Measurements from ENCODE around the gene NAALADL2. TPM values are rescaled to one million over a fixed set of nuclear protein-coding genes. Genes with fewer than 3 reads are reported as not detected.
"Not testable (repeated sequence)": the region's sequence is repeated elsewhere in the genome, so short reads cannot be mapped to it uniquely, and the experiment has no call there.

NAALADL2 gene
- total RNA-seq, 2 experiments from 2014 or later: 0.27 TPM; not detected in 1

- no peak for ATAC-seq
- Mint-ChIP-seq H3K27ac (no peak overlapping the region), H3K27me3 (no peaks in the 10 kb centered on the region), H3K9me3 (ENCODE audit: low read depth) (peaks cover 6% of the 10 kb centered on the region), H3K36me3 (ENCODE audit: low read depth) (no peaks in the 10 kb centered on the region), H3K4me1 (no peaks in the 10 kb centered on the region), H3K4me3 (no peak overlapping the region)
- peak; percentile 8 for DNase-seq
- ChIA-PET POLR2A (no interaction called here), CTCF (no interaction called here)
- intact Hi-C loops (cut with DNase I, micrococcal nuclease): no loop called here
Measured at GRCh38 chr3:175121225-175121624, 262.1 kb downstream of the NAALADL2 start.

- POLR2A ChIA-PET: no interaction called here
- ATAC-seq: no peak
- Mint-ChIP-seq H3K36me3 (ENCODE audit: low read depth) (no peaks in the 10 kb centered on the region), H3K4me3 (no peak overlapping the region), H3K4me1 (no peaks in the 10 kb centered on the region), H3K27ac (no peak overlapping the region), H3K9me3 (ENCODE audit: low read depth) (peaks cover 4% of the 10 kb centered on the region), H3K27me3 (no peaks in the 10 kb centered on the region)
- CTCF ChIA-PET: no interaction called here
- no peak for DNase-seq
- intact Hi-C loops (cut with DNase I, micrococcal nuclease): no loop called here
Measured at GRCh38 chr3:175127075-175127662, 268.0 kb downstream of the NAALADL2 start.

DNA sequence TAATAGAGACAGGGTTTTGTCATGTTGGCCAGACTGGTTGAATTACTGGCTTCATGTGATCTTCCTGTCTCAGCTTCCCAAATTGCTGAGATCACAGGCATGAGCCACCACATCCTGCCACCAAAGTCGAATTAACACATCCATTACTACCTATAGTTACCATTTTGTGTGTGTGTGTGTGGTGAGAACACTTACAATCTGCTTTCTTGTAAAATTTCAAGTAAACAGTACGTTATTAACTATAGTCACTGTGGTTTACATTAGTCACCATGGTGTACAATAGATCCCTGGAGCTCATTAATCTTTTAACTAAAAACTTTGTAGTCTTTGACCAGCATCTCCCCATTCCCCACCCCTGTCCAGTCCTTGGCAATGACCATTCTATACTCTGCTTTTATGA lies 270.0 kb downstream of the NAALADL2 start:
- ChIA-PET CTCF (no interaction called here), POLR2A (no interaction called here)
- Mint-ChIP-seq H3K27ac (no peak overlapping the region), H3K36me3 (ENCODE audit: low read depth) (no peaks in the 10 kb centered on the region), H3K4me3 (no peak overlapping the region), H3K27me3 (no peaks in the 10 kb centered on the region), H3K9me3 (ENCODE audit: low read depth) (peaks cover 4% of the 10 kb centered on the region), H3K4me1 (no peaks in the 10 kb centered on the region)
- intact Hi-C loops (cut with DNase I, micrococcal nuclease): no loop called here
- ATAC-seq (no peak), DNase-seq (no peak)

DNA sequence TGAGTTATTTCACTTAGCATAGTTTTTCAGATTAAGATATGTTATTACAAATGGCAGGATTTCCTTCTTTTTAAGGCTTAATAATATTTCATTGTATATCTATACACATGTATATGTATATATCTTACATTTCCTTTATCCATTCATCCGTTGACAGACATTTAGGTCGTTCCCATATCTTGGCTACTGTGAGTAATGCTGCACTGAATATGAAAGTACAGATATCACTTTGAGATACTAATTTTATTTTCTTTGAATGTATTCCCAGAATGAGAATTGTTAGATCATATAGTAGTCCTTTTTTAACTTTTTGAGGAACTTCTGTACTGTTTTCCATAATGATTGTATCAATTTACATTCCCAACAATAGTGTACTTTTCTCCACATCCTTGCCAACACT lies 270.4 kb downstream of the NAALADL2 start:
- Mint-ChIP-seq H3K36me3 (ENCODE audit: low read depth) (no peaks in the 10 kb centered on the region), H3K4me3 (no peak overlapping the region), H3K27ac (no peak overlapping the region), H3K27me3 (no peaks in the 10 kb centered on the region), H3K9me3 (ENCODE audit: low read depth) (no peaks in the 10 kb centered on the region), H3K4me1 (no peaks in the 10 kb centered on the region)
- DNase-seq (no peak), ATAC-seq (no peak)
- ChIA-PET POLR2A (no interaction called here), CTCF (no interaction called here)
- intact Hi-C loops (cut with DNase I, micrococcal nuclease): no loop called here

- POLR2A ChIA-PET; intact Hi-C loops (cut with DNase I, micrococcal nuclease); ATAC-seq: not testable (repeated sequence)
Measured at GRCh38 chr3:175131866-175132265, 272.7 kb downstream of the NAALADL2 start.

DNA sequence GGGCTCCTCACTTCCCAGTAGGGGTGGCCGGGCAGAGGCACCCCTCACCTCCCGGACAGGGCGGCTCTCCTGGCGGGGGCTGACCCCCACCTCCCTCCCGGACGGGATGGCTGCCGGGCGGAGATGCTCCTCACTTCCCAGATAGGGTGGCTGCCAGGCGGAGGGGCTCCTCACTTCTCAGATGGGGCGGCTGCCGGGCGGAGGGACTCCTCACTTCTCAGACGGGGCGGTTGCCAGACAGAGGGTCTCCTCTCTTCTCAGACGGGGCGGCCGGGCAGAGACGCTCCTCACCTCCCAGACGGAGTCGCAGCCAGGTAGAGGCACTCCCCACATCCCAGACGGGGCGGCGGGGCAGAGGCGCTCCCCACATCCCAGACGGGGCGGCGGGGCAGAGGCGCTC lies 273.6 kb downstream of the NAALADL2 start:
- CTCF ChIA-PET; ATAC-seq; H3K4me3 Mint-ChIP-seq; intact Hi-C loops (cut with DNase I, micrococcal nuclease); H3K9me3 Mint-ChIP-seq (ENCODE audit: low read depth); H3K36me3 Mint-ChIP-seq (ENCODE audit: low read depth); DNase-seq; H3K27ac Mint-ChIP-seq; H3K27me3 Mint-ChIP-seq; H3K4me1 Mint-ChIP-seq; POLR2A ChIA-PET: not testable (repeated sequence)

More at GRCh38 chr3:175131866-175132265, 272.7 kb downstream of the NAALADL2 start:
- H3K36me3 Mint-ChIP-seq (ENCODE audit: low read depth); DNase-seq; H3K4me1 Mint-ChIP-seq; CTCF ChIA-PET; H3K9me3 Mint-ChIP-seq (ENCODE audit: low read depth); H3K27me3 Mint-ChIP-seq; H3K4me3 Mint-ChIP-seq; H3K27ac Mint-ChIP-seq: not testable (repeated sequence)

DNA sequence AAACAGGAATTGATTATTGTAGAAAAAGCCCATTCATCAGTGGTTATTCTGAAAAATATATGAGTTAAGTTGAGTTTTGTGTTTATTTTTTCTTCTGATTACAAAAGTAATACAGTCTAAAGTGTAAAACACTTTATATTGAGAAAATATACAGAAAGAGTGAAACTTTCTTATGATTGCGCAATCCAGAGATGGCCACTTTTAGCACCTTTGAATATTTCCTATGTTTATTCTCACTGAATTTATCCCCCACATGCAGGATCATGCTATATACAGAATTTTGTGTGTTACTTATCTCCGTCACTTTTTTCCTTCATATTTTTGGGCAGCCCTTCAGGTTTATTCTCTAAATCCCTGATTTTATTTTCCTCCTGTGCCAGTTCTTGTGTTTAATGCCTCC lies 285.2 kb downstream of the NAALADL2 start:
- no peak for DNase-seq
- POLR2A ChIA-PET: no interaction called here
- intact Hi-C loops (cut with DNase I, micrococcal nuclease): no loop called here

GRCh38 chr3:175146258-175146657 lies 287.1 kb downstream of the NAALADL2 start:
- Mint-ChIP-seq H3K27me3 (no peaks in the 10 kb centered on the region), H3K4me3 (no peak overlapping the region), H3K4me1 (no peaks in the 10 kb centered on the region), H3K27ac (no peak overlapping the region), H3K36me3 (ENCODE audit: low read depth) (no peaks in the 10 kb centered on the region), H3K9me3 (ENCODE audit: low read depth) (peaks cover 4% of the 10 kb centered on the region)
- ChIA-PET CTCF (interaction anchor here (0.7 kb wide), 1 partner anchor 189 kb away, joined by 3 read pairs; no protein-coding TSS in a partner anchor), POLR2A (no interaction called here)
- DNase-seq: no peak
- intact Hi-C loops (cut with DNase I, micrococcal nuclease): no loop called here
- ATAC-seq: no peak

More for the DNA sequence above, 285.2 kb downstream of the NAALADL2 start:
- CTCF ChIA-PET: no interaction called here
- Mint-ChIP-seq H3K36me3 (ENCODE audit: low read depth) (no peaks in the 10 kb centered on the region), H3K9me3 (ENCODE audit: low read depth) (peaks cover 5% of the 10 kb centered on the region), H3K4me3 (no peak overlapping the region), H3K4me1 (no peaks in the 10 kb centered on the region), H3K27me3 (no peaks in the 10 kb centered on the region), H3K27ac (no peak overlapping the region)
- ATAC-seq: no peak

GRCh38 chr3:175149675-175150074 lies 290.5 kb downstream of the NAALADL2 start:
- Mint-ChIP-seq H3K9me3 (ENCODE audit: low read depth) (peaks cover 2% of the 10 kb centered on the region), H3K4me3 (no peak overlapping the region), H3K36me3 (ENCODE audit: low read depth) (no peaks in the 10 kb centered on the region), H3K4me1 (no peaks in the 10 kb centered on the region), H3K27me3 (no peaks in the 10 kb centered on the region), H3K27ac (no peak overlapping the region)
- ATAC-seq: no peak
- DNase-seq: no peak
- ChIA-PET POLR2A (no interaction called here), CTCF (no interaction called here)
- intact Hi-C loops (cut with DNase I, micrococcal nuclease): no loop called here

DNA sequence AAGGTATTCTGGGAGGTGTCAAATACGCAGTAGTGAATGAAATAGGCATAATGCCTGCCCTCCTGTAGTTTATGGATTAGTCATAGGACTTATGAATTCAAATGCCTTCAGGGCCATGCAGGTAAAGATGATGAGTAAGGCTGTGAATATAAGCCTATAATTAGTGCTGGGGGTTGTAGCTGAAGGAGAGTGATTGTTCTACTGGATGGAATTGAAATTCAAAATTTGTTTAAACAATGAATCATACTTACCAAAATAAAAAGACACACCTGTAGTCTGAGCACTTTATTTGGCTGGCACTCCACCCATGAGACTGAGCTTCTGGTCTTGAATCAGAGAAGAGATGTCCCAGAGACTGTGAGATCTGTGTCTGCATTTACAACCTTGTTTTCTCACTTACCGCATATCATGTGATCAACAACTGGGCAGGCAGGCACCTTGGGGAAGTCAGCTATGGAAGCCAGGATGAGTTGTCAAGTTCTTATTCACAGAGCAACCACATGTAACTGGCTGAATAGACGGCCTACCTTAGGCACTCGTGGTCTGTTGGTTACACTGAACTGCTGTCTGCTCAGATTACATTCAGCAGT lies 291.8 kb downstream of the NAALADL2 start:
- Mint-ChIP-seq H3K4me1 (no peaks in the 10 kb centered on the region), H3K27me3 (no peaks in the 10 kb centered on the region), H3K4me3 (no peak overlapping the region), H3K36me3 (ENCODE audit: low read depth) (no peaks in the 10 kb centered on the region), H3K9me3 (ENCODE audit: low read depth) (peaks cover 2% of the 10 kb centered on the region), H3K27ac (no peak overlapping the region)
- DNase-seq: no peak
- intact Hi-C loops (cut with DNase I, micrococcal nuclease): no loop called here
- ChIA-PET CTCF (no interaction called here), POLR2A (no interaction called here)
- ATAC-seq: no peak

DNA sequence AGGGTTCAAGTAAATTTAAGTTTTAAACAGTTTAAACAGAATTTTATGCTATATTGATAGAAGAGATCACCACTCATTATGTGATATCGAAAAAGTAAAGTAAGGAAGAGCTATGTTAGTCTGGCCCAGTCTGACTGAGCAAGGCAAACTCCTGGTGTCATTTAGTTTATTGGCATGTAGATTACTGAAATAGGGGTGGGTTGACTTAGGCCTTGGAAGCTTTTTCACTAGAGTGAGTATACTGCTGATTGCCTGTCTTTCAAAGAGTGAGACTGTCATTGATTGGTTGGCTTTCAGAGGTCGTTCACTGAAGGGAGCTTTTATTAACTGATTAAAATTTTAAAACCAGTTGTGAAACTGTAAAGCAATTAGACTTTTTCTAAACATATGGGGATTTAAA lies 294.5 kb downstream of the NAALADL2 start:
- Mint-ChIP-seq H3K9me3 (ENCODE audit: low read depth) (no peaks in the 10 kb centered on the region), H3K4me3 (no peak overlapping the region), H3K27ac (no peak overlapping the region), H3K4me1 (no peaks in the 10 kb centered on the region), H3K36me3 (ENCODE audit: low read depth) (no peaks in the 10 kb centered on the region), H3K27me3 (no peaks in the 10 kb centered on the region)
- intact Hi-C loops (cut with DNase I, micrococcal nuclease): no loop called here
- ChIA-PET CTCF (no interaction called here), POLR2A (no interaction called here)
- DNase-seq (no peak), ATAC-seq (no peak)

- no peak for ATAC-seq
- no peaks in the 10 kb centered on the region for H3K4me1 Mint-ChIP-seq
- ChIA-PET POLR2A (no interaction called here), CTCF (no interaction called here)
- H3K4me3 Mint-ChIP-seq: no peak overlapping the region
- no peaks in the 10 kb centered on the region for H3K27me3 Mint-ChIP-seq
- H3K27ac Mint-ChIP-seq: no peak overlapping the region
- no peak for DNase-seq
- intact Hi-C loops (cut with DNase I, micrococcal nuclease): no loop called here
- H3K36me3 Mint-ChIP-seq (ENCODE audit: low read depth): no peaks in the 10 kb centered on the region
- H3K9me3 Mint-ChIP-seq (ENCODE audit: low read depth): no peaks in the 10 kb centered on the region
Measured at GRCh38 chr3:175155172-175155571, 296.0 kb downstream of the NAALADL2 start.

- ATAC-seq (no peak), DNase-seq (no peak)
- Mint-ChIP-seq H3K27ac (no peak overlapping the region), H3K9me3 (ENCODE audit: low read depth) (no peaks in the 10 kb centered on the region), H3K27me3 (no peaks in the 10 kb centered on the region), H3K4me3 (no peak overlapping the region), H3K4me1 (no peaks in the 10 kb centered on the region), H3K36me3 (ENCODE audit: low read depth) (no peaks in the 10 kb centered on the region)
- CTCF ChIA-PET: no interaction called here
- POLR2A ChIA-PET: no interaction called here
- intact Hi-C loops (cut with DNase I, micrococcal nuclease): no loop called here
Measured at GRCh38 chr3:175159202-175159601, 300.1 kb downstream of the NAALADL2 start.
